GM19468 (cell line): ENCODE results near the gene FTO.
"Not testable (repeated sequence)": the region's sequence is repeated elsewhere in the genome, so short reads cannot be mapped to it uniquely, and the experiment has no call there.

Source experiments
- ATAC-seq: cut with Tn5 transposase; IDR thresholded peaks from one replicate; pipeline ENCODE4 v1.9.1; 2021; ENCODE audit warnings: mild to moderate bottlenecking, moderate library complexity, moderate number of reproducible peaks; ENCODE audit not compliant: unreplicated experiment; ENCODE audit errors: extremely low read depth

Gene FTO

DNA sequence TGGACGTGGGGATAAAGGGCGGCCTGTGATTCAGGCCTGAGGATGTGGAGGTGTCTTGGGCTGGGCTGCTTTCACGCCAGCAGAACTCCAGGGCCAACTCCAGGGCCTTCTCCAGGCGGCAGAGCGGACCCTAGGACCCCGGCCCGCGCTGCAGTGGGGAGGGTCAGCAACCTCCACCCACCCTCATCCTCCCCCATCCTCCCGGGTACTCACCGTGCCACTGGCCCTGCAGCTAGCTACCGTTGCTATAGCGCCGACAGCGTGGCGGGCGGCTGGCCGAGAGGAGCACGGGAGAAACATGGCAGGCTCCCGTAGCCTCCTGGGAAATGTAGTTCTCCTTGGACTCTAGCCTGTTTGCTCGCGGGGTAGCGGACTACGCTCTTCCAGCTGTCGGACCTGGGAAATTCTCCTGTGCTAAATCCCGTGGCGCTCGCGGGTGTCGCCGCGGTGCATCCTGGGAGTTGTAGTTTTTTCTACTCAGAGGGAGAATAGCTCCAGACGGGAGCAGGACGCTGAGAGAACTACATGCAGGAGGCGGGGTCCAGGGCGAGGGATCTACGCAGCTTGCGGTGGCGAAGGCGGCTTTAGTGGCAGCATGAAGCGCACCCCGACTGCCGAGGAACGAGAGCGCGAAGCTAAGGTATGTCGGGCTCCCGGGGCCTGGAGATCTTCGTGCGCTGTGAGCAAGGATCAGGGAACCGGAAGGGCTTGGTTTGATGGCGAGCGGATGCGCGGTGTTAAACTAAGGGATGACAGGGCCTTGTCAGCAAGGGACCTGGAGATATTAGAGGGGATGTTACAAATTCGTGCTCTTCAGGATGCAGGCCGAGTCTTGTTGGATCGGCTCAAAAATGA, at the start of gene FTO, which contains the start of gene RPGRIP1L:
FTO (plus strand) TSS at position 567 of the 855 bp plus-strand sequence.
RPGRIP1L (minus strand) TSS at position 270 of the 855 bp plus-strand sequence. CDS start 3,136 bp downstream, outside the sequence.
- ATAC-seq = peak; percentile 95

GRCh38 chr16:53654946-53655345, 49.0 kb upstream of the FTO start:
- ATAC-seq = no peak

- no peak for ATAC-seq
These were observed 41.9 kb upstream of the FTO start for GRCh38 chr16:53662072-53662471.

GRCh38 chr16:53664724-53665345, 39.1 kb upstream of the FTO start:
- ATAC-seq = no peak

GRCh38 chr16:53666786-53667415, 37.1 kb upstream of the FTO start:
- no peak for ATAC-seq

GRCh38 chr16:53668869-53669268, 35.1 kb upstream of the FTO start:
- no peak for ATAC-seq

GRCh38 chr16:53672461-53672860, 31.5 kb upstream of the FTO start:
- no peak for ATAC-seq

DNA sequence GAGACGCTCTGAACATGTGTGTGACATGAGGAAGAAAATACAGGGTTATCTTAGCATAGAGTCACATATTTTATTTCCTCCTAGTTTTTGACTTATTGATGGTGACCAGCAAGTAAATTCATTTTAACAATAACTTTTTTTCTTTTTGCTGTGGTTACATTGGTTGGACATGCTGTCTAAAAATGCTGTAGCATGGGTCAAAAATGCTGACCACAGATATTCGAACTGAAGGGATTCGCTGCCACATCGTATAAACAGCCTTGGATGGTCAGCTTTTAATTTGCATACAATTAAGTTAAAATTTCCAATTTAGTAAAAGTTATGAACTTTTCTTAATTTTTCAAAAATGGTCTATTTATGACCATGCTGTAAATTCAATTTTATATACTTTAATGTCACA, 30.8 kb upstream of the FTO start:
- ATAC-seq = no peak

DNA sequence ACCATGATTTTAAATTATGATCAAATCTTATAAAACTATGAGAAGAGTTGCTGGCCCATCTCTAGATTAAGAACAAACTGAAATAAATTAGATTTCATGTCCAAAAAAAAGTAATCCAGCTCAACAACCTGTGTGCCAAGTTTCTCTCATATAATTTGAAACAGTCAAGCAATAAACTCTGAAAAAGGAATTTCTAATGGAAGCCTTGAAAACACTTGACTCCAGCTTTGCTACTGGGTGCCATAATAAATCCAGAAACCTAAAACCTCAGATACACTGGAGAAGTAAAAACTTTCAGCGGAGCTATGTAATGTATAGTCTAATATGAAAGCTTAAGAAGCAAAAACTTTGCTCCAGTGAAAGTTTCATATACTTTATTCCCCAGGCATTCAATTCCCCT, 25.8 kb upstream of the FTO start:
- ATAC-seq = no peak

GRCh38 chr16:53678756-53679343, 25.1 kb upstream of the FTO start:
- no peak for ATAC-seq

DNA sequence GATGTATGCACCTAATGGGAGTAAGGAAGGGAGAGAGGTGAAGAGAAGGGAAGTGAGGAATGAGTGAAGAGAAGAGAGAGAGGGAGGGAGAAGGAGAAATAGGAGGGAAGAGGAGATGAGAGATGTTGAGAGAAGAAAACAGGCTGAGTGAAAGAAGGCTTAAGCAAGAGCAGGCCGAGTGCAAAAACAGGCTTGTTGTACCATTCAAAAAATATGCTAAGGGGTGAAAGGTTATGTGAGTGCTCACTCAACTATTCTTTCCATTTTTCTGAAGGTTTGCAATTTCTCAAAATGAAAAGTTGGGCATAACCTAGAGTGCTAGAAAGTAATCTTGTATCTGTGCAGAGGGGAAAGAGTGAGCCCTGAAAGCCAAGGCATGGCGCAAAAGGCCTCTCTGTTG, 23.2 kb upstream of the FTO start:
- ATAC-seq = no peak

GRCh38 chr16:53681354-53681753, 22.6 kb upstream of the FTO start:
- no peak for ATAC-seq

DNA sequence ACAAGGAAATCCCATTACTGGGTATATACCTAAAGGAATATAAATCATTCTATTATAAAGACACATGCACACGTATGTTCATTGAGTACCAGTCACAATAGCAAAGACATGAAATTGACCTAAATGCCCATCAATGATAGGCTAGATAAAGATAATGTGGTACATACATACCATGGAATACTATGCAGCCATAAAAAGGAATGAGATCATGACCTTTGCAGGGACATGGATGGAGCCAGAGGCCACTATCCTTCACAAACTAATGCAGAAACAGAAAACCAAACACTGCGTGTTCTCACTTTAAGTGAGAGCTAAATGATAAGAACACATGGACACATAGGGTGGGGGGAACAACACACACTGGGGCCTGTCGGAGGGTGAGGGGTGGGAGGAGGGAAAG, 18.6 kb upstream of the FTO start:
- not testable (repeated sequence) for ATAC-seq

- ATAC-seq = no peak
These were observed 17.2 kb upstream of the FTO start for GRCh38 chr16:53686710-53687109.

DNA sequence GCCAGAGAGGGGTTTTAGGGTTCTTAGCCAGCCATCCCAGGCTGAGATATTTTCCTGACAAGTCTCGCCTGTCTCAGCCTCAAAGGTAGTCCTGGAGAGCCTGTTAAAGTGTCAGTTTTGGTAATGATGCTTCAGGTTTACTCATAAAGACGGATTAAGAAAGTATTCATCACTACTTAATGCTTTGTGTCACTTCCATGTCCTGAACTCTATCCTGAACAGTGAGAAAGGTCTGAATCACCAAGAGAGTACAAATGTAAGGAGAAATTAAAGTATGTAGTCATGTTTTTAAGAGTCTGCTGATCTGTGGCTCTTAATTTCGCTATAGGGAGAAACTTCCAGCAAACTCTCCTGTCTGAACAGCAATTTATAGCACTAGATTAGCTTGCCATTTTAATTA, 14.3 kb upstream of the FTO start:
- no peak for ATAC-seq

DNA sequence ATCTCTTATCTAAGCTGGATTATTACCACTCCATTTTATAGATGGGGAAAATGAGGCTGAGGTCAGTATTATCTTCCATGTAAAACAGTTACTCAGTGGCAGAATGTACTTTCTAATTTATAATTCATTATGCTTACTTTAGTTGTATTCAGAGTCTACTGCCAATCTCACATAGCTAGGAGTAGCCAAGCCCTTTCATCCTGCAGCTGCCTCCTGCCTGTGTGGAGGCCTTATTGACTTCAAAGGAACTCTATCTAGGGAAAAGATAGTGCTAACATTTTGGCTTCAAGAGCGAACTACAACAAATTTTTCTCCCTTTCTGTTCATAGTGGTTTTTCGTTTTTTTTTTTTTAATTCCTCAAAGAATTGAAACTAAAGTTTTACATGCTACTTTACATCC, 13.2 kb upstream of the FTO start:
- ATAC-seq = no peak

DNA sequence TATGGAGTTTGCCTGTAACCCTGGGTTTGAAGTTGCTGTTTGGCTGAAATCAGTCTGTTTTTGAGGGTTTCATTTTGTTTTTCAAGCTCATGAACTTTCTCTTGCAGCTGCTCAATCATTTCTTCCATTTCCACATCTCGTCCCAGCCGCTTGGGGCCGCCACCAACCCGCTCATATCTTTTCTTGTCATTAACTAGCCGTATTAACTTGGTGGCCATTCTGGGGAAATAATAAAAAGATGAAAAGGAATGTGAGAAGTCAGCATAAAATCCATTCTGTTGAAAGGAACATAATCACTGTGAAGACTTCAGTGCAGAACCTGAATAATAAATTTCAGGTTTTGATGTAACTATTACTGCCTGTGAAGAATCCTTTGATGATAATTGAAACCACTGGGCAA, 11.8 kb upstream of the FTO start:
- no peak for ATAC-seq

GRCh38 chr16:53693320-53693719, 10.6 kb upstream of the FTO start:
- no peak for ATAC-seq

GRCh38 chr16:53695070-53695469, 8.9 kb upstream of the FTO start:
- no peak for ATAC-seq

DNA sequence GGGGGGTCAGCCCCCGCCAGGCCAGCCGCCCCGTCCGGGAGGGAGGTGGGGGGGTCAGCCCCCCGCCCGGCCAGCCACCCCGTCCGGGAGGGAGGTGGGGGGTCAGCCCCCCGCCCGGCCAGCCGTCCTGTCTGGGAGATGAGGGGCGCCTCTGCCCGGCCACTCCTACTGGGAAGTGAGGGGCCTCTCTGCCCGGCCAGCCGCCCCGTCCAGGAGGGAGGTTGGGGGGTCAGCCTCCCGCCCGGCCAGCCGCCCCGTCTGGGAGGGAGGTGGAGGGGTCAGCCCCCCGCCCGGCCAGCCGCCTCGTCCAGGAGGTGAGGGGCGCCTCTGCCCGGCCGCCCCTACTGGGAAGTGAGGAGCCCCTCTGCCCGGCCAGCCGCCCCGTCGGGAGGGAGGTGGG, 5.7 kb upstream of the FTO start:
- ATAC-seq = not testable (repeated sequence)

DNA sequence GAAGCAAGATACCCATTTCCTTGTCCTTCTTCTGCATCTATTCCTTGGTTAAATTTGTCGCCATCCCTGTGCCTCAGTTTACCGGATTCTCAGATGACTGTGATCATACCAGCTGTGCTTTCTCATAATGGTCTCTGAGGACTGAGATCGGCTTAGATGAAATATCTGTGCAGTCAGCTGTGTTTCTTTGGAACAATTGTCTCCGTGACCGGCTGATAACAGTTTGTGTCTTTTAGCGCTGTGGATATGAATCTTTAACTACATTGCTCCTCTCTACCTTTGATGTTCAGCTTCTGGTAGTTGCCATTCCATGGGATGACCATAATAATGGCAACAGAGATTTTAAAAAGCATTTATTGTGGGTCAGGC, 473 bp downstream of the FTO start:
- no peak for ATAC-seq
